GM21528 (cell line): Measurements from ENCODE around the gene VNN1.
"Not testable (repeated sequence)": the region's sequence is repeated elsewhere in the genome, so short reads cannot be mapped to it uniquely, and the experiment has no call there.

Source experiments
- ATAC-seq: cut with Tn5 transposase; IDR thresholded peaks from one replicate; pipeline ENCODE4 v1.9.1; 2021; ENCODE audit warnings: mild to moderate bottlenecking, moderate library complexity; ENCODE audit not compliant: unreplicated experiment, low FRiP score

VNN1 gene

GRCh38 chr6:132675002-132675401 lies 38.9 kb downstream of the VNN1 start:
- ATAC-seq, result no peak

GRCh38 chr6:132673376-132674094 lies 40.3 kb downstream of the VNN1 start:
- no peak for ATAC-seq

- ATAC-seq, result no peak
These were observed 42.6 kb downstream of the VNN1 start for GRCh38 chr6:132671295-132671694.

- peak; percentile 71 for ATAC-seq
These were observed 44.1 kb downstream of the VNN1 start for GRCh38 chr6:132669690-132670291.

GRCh38 chr6:132666118-132666517 lies 47.7 kb downstream of the VNN1 start:
- no peak for ATAC-seq

GRCh38 chr6:132664309-132665034 lies 49.4 kb downstream of the VNN1 start:
- no peak for ATAC-seq

GRCh38 chr6:132663661-132664060 lies 50.2 kb downstream of the VNN1 start:
- no peak for ATAC-seq

GRCh38 chr6:132661906-132662305 lies 51.9 kb downstream of the VNN1 start:
- no peak for ATAC-seq

- ATAC-seq, result no peak
These were observed 54.8 kb downstream of the VNN1 start, which contains the start of gene TAAR1 for GRCh38 chr6:132659082-132659481. TAAR1 (minus strand) TSS chr6:132659182; CDS start chr6:132646003, 13,179 bp downstream.

- no peak for ATAC-seq
These were observed 62.8 kb downstream of the VNN1 start for GRCh38 chr6:132651062-132651461.

- no peak for ATAC-seq
These were observed 63.4 kb downstream of the VNN1 start for GRCh38 chr6:132650429-132650828.

GRCh38 chr6:132648828-132649227 lies 65.0 kb downstream of the VNN1 start:
- no peak for ATAC-seq

- peak; percentile 83 for ATAC-seq
These were observed 65.5 kb downstream of the VNN1 start for GRCh38 chr6:132648356-132648755.

GRCh38 chr6:132643547-132643946 lies 70.3 kb downstream of the VNN1 start:
- no peak for ATAC-seq

- not testable (repeated sequence) for ATAC-seq
These were observed 76.7 kb downstream of the VNN1 start for GRCh38 chr6:132637135-132637534.

GRCh38 chr6:132635906-132636305 lies 77.9 kb downstream of the VNN1 start:
- ATAC-seq, result not testable (repeated sequence)

- ATAC-seq, result not testable (repeated sequence)
These were observed 78.6 kb downstream of the VNN1 start for GRCh38 chr6:132635288-132635687.

- no peak for ATAC-seq
These were observed 79.1 kb downstream of the VNN1 start for GRCh38 chr6:132634796-132635195.

- ATAC-seq, result no peak
These were observed 80.5 kb downstream of the VNN1 start for GRCh38 chr6:132633362-132633761.
